ENCODE results near the gene CHRNE. TPM values are rescaled to one million over a fixed set of nuclear protein-coding genes. Genes with fewer than 3 reads are reported as not detected.

Gene CHRNE
- total RNA-seq, 2 donors from 2014 or later, result 0.33 to 1.8 TPM

DNA sequence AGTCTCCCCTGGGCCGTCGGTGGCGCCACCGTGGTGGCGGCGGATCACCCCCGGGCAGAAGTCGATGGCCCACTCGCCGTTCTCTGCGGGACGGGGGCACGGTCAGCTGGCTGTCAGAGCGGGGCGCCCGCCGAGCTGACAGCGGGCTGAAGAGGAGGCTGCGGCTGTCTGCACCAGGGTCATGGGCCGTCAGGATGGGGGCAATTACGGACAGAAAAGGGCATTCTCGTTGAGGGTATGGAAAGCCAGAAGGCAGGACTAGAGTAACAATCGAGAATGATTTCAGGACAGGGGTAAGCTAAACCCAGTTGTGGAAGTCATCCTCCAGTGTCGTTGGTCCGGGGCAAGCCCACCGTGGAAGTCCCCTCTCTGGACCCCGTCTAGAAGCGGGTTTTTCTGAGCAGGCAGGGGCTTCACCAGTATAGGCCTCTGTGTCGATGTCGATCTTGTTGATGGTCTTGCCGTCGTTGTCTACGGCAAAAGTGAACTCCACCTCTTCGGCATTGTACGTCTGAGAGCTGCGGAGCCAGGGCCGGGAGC lies 1.7 kb downstream of the CHRNE start:
- intact Hi-C loops (cut with DNase I), result no loop called here
- no peaks in the 10 kb centered on the region for H3K36me3 ChIP-seq (replicated peaks in 1 of 2; ENCODE audit: insufficient read depth in 1 of 2, low read depth in 2 of 2)
- H3K27ac ChIP-seq, result no peak overlapping the region
- WGBS, 2 donors, result 70 to 77% methylated on average over 10 to 37 of the region's 37 CpGs
- no peaks in the 10 kb centered on the region for H3K27me3 ChIP-seq
- ATAC-seq (no peak), DNase-seq (no peak)
- no peaks in the 10 kb centered on the region for H3K9me3 ChIP-seq
- H3K4me3 ChIP-seq, result no peak overlapping the region
- no peak for TF ChIP-seq POLR2A (IDR thresholded peaks at IDR 0.05)
- TF ChIP-seq, protein P1, sequence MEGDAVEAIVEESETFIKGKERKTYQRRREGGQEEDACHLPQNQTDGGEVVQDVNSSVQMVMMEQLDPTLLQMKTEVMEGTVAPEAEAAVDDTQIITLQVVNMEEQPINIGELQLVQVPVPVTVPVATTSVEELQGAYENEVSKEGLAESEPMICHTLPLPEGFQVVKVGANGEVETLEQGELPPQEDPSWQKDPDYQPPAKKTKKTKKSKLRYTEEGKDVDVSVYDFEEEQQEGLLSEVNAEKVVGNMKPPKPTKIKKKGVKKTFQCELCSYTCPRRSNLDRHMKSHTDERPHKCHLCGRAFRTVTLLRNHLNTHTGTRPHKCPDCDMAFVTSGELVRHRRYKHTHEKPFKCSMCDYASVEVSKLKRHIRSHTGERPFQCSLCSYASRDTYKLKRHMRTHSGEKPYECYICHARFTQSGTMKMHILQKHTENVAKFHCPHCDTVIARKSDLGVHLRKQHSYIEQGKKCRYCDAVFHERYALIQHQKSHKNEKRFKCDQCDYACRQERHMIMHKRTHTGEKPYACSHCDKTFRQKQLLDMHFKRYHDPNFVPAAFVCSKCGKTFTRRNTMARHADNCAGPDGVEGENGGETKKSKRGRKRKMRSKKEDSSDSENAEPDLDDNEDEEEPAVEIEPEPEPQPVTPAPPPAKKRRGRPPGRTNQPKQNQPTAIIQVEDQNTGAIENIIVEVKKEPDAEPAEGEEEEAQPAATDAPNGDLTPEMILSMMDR (IDR thresholded peaks at IDR 0.05), result no peak
- peaks cover 45% of the 10 kb centered on the region for H3K4me1 ChIP-seq

DNA sequence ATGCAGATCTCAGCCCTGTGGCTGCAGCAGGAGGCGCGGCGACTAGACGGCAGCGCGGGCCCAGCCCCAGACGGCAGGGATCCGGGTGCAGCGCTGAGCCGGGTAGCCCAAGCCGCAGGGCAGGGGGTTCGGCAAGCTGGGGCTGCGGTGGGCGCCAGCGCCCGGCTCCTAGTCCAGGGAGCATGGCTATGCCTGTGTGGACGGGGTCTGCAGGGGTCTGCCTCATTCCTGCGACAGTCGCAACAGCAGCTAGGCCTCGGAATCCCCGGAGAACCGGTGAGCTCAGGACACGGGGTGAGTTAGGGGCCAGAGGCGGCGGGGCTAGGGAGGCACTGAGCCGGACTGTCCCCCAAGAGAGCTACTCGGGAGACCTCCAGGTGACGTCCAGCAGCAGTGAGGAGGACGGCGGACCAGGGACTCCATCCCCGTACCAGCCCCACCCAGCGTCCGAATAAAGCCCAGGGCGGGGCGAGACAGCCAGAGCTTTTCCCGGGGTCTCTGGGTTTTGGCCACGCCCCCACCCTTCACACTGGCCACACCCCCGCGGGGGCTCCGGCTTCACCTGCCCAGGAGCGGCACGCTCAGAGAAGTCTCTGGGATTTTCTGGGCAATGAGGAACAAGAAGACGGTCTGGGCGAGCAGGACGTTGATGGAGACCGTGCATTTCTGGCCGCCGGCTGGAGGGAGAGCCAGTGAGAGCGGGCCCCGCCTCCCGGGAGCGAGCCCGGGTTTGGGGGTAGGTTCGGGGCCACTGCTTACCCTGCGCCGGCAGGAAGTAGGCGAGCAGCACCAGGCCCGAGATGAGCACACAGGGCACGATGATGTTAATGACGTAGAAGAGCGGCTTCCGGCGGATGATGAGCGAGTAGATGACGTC lies 2.4 kb downstream of the CHRNE start:
- peaks cover 45% of the 10 kb centered on the region for H3K4me1 ChIP-seq
- TF ChIP-seq POLR2A (IDR thresholded peaks at IDR 0.05), result no peak
- TF ChIP-seq, protein P1 (IDR thresholded peaks at IDR 0.05), result no peak
- no peaks in the 10 kb centered on the region for H3K9me3 ChIP-seq
- no peak overlapping the region for H3K27ac ChIP-seq
- no peaks in the 10 kb centered on the region for H3K27me3 ChIP-seq
- no peak overlapping the region for H3K4me3 ChIP-seq
- 51 to 63% methylated on average over 22 to 65 of the region's 65 CpGs for WGBS, 2 donors
- ATAC-seq, result no peak
- no peaks in the 10 kb centered on the region for H3K36me3 ChIP-seq (replicated peaks in 1 of 2; ENCODE audit: insufficient read depth in 1 of 2, low read depth in 2 of 2)
- intact Hi-C loops (cut with DNase I), result no loop called here
- DNase-seq, result peak in 1 of 4 donors; percentile 26

DNA sequence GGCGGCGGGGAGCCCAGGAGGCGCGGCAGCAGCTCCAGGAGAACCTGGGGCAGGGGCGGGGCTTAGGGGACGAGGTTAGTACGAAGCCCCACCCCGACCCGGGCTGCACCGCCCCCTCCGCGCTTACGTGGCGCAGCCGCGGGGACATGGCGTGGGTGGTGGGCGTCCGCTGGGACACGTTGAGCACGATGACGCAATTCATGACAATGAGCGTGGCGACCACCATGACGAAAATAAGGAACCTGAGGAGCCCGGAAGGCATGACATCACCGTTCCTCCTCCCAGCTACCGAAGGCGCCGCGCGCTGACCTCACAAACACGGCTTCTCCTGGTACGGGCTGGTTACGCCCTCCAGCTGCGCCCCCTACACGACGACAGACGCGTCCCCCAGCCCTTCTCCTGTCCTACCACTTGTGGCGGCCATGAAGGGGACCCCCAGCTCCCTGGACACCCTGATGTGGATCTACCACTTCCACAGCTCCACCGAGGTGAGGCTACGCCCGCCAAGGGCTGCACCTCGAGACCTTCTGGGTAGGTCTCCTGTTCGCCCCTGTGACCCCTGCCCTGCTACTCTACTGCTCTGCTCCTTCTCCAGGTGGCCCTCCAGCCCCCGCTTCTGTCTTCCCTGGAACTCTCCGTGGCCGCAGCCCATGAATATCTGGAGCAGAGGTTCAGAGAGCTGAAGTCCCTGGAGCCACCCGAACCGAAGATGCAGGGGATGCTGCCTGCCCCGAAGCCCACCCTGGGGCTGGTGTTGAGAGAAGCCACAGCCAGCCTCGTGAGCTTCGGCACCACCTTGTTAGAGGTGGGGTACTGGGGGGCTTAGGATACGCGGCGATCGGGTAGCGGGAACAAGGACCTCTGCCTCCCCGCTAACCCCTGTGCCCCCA lies 3.3 kb downstream of the CHRNE start, which contains the start of gene C17orf107:
C17orf107 (plus strand) TSS at position 196 of the 890 bp plus-strand sequence; CDS start at position 423, 227 bp downstream.
- peak within 1 kb of the TSS in 3 of 4 donors; percentile 4 to 47 (median 46) for H3K27ac ChIP-seq
- no peaks in the 10 kb centered on the region for H3K36me3 ChIP-seq (replicated peaks in 1 of 2; ENCODE audit: insufficient read depth in 1 of 2, low read depth in 2 of 2)
- intact Hi-C loops (cut with DNase I), result loop anchor here (10.0 kb wide), 1 partner anchor 195 kb away; the partner anchor contains the start of gene PELP1
- DNase-seq, result peak; percentile 88 to 94 (median 92)
- peak; percentile 78 for ATAC-seq
- no peaks in the 10 kb centered on the region for H3K9me3 ChIP-seq
- WGBS, 2 donors, result 5 to 20% methylated on average over 1 to 58 of the region's 60 CpGs
- TF ChIP-seq POLR2A (IDR thresholded peaks at IDR 0.05), result peak; percentile 9 to 54 (median 44)
- TF ChIP-seq, protein P1 (IDR thresholded peaks at IDR 0.05), result no peak
- no peaks in the 10 kb centered on the region for H3K27me3 ChIP-seq
- H3K4me1 ChIP-seq, result peaks cover 45% of the 10 kb centered on the region
- H3K4me3 ChIP-seq, result peak within 1 kb of the TSS; percentile 13 to 48

DNA sequence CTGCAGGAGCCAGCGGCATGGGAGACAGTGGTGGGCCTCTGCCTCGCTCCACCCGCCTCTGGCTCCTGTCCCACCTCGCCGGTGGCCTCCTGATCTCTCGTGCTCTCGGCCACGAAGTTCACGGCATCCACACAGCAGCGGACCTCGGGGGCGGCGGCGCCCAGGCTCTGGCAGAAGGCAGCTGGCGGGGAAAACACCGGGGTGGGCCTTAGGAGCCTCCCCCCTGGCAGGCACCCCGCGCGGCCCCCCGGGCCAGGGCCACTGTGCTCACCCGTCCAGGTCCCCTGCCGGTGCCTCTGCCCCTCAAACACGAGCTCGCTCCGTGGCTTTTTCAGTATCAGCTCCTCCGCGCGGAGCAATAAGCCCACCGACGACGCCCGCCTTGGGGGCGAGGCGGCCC lies 4.0 kb downstream of the CHRNE start:
- WGBS, 2 donors, result 8% methylated on average over 22 of the region's 34 CpGs; no CpG with 5 or more reads in 1 of the 2 donors
- H3K27me3 ChIP-seq, result no peaks in the 10 kb centered on the region
- peak overlapping the region; percentile 13 to 48 for H3K4me3 ChIP-seq
- intact Hi-C loops (cut with DNase I), result loop anchor here (10.0 kb wide), 1 partner anchor 194 kb away; the partner anchor contains the start of gene PELP1
- ATAC-seq (peak; percentile 1), DNase-seq (peak in 2 of 4 donors; percentile 18 to 29)
- no peaks in the 10 kb centered on the region for H3K9me3 ChIP-seq
- H3K27ac ChIP-seq, result peak overlapping the region in 2 of 4 donors; percentile 46 to 47
- peaks cover 43% of the 10 kb centered on the region for H3K4me1 ChIP-seq
- peaks cover 0 to 4% of the 10 kb centered on the region in 2 donors for H3K36me3 ChIP-seq (replicated peaks in 1 of 2; ENCODE audit: insufficient read depth in 1 of 2, low read depth in 2 of 2)
- no peak for TF ChIP-seq POLR2A (IDR thresholded peaks at IDR 0.05)
- TF ChIP-seq, protein P1 (IDR thresholded peaks at IDR 0.05), result no peak

Data from body of pancreas (tissue), 4 donors.